ENCODE measurements around the gene HMCN2. TPM values are rescaled to one million over a fixed set of nuclear protein-coding genes. Genes with fewer than 3 reads are reported as not detected.

The HMCN2 gene
- total RNA-seq, 1 donor from 2014 or later = not detected

- peaks cover 46% of the 10 kb centered on the region for H3K27me3 ChIP-seq (ENCODE audit: control insufficient read depth, insufficient read depth, low read length)
- no peaks in the 10 kb centered on the region for H3K36me3 ChIP-seq (ENCODE audit: control insufficient read depth, insufficient read depth, low read length)
- no peak for DNase-seq (ENCODE audit: low read depth)
- H3K4me3 ChIP-seq (ENCODE audit: low read depth, low read length) = no peak overlapping the region
- no peak for TF ChIP-seq CTCF (IDR thresholded peaks at IDR 0.05; ENCODE audit: insufficient read depth, low read length, poor library complexity, severe bottlenecking)
Measured at GRCh38 chr9:130472184-130472705, 206.7 kb downstream of the HMCN2 start.

GRCh38 chr9:130473009-130473408, 207.4 kb downstream of the HMCN2 start:
- no peak for TF ChIP-seq CTCF (IDR thresholded peaks at IDR 0.05; ENCODE audit: insufficient read depth, low read length, poor library complexity, severe bottlenecking)
- DNase-seq (ENCODE audit: low read depth) = no peak
- no peak overlapping the region for H3K4me3 ChIP-seq (ENCODE audit: low read depth, low read length)
- H3K27me3 ChIP-seq (ENCODE audit: control insufficient read depth, insufficient read depth, low read length) = peaks cover 44% of the 10 kb centered on the region
- H3K36me3 ChIP-seq (ENCODE audit: control insufficient read depth, insufficient read depth, low read length) = no peaks in the 10 kb centered on the region

- TF ChIP-seq CTCF (IDR thresholded peaks at IDR 0.05; ENCODE audit: insufficient read depth, low read length, poor library complexity, severe bottlenecking) = no peak
- H3K36me3 ChIP-seq (ENCODE audit: control insufficient read depth, insufficient read depth, low read length) = no peaks in the 10 kb centered on the region
- no peak for DNase-seq (ENCODE audit: low read depth)
- H3K4me3 ChIP-seq (ENCODE audit: low read depth, low read length) = no peak overlapping the region
- peaks cover 45% of the 10 kb centered on the region for H3K27me3 ChIP-seq (ENCODE audit: control insufficient read depth, insufficient read depth, low read length)
Measured at GRCh38 chr9:130473566-130473965, 208.0 kb downstream of the HMCN2 start.

GRCh38 chr9:130474106-130474505, 208.5 kb downstream of the HMCN2 start:
- Histone ChIP-seq H3K4me3 (ENCODE audit: low read depth, low read length) (no peak overlapping the region), H3K27me3 (ENCODE audit: control insufficient read depth, insufficient read depth, low read length) (peaks cover 43% of the 10 kb centered on the region), H3K36me3 (ENCODE audit: control insufficient read depth, insufficient read depth, low read length) (no peaks in the 10 kb centered on the region)
- DNase-seq (ENCODE audit: low read depth) = no peak
- TF ChIP-seq CTCF (IDR thresholded peaks at IDR 0.05; ENCODE audit: insufficient read depth, low read length, poor library complexity, severe bottlenecking) = no peak

GRCh38 chr9:130476151-130476730, 210.7 kb downstream of the HMCN2 start:
- H3K27me3 ChIP-seq (ENCODE audit: control insufficient read depth, insufficient read depth, low read length) = peaks cover 42% of the 10 kb centered on the region
- no peaks in the 10 kb centered on the region for H3K36me3 ChIP-seq (ENCODE audit: control insufficient read depth, insufficient read depth, low read length)
- TF ChIP-seq CTCF (IDR thresholded peaks at IDR 0.05; ENCODE audit: insufficient read depth, low read length, poor library complexity, severe bottlenecking) = no peak
- DNase-seq (ENCODE audit: low read depth) = no peak
- H3K4me3 ChIP-seq (ENCODE audit: low read depth, low read length) = no peak overlapping the region

GRCh38 chr9:130477564-130477963, 212.0 kb downstream of the HMCN2 start:
- no peaks in the 10 kb centered on the region for H3K36me3 ChIP-seq (ENCODE audit: control insufficient read depth, insufficient read depth, low read length)
- TF ChIP-seq CTCF (IDR thresholded peaks at IDR 0.05; ENCODE audit: insufficient read depth, low read length, poor library complexity, severe bottlenecking) = no peak
- DNase-seq (ENCODE audit: low read depth) = no peak
- no peak overlapping the region for H3K4me3 ChIP-seq (ENCODE audit: low read depth, low read length)
- H3K27me3 ChIP-seq (ENCODE audit: control insufficient read depth, insufficient read depth, low read length) = peaks cover 43% of the 10 kb centered on the region

Data from kidney epithelial cell (primary cell).